A549 (cell line): ENCODE results near the gene CLIC4. TPM values are rescaled to one million over a fixed set of nuclear protein-coding genes. Genes with fewer than 3 reads are reported as not detected.

Experiments used
- ATAC-seq, 2 experiments: fragments of 200-7000 bp in 1 of 2; fragments of >200 bp in 1 of 2; cut with Nextera tagmentation in 1 of 2; cut with Tn5 transposase in 1 of 2; 3 replicates each; pipeline versions ENCODE4 v1.8.0 to v1.9.1; 2018 to 2020; ENCODE audit warnings: mild to moderate bottlenecking in 1 of 2, moderate library complexity in 1 of 2
- CTCF ChIA-PET: fragments of 300-600 bp; sonication (Branson Sonifier 250); formaldehyde crosslinking; extraction: SDS; loops from one replicate; lab custom pipeline; 2021; ENCODE audit warnings: antibody characterized with exemption, inconsistent platforms; lab: Yijun Ruan, JAX
- POLR2A ChIA-PET: fragments of 350-600 bp; formaldehyde crosslinking; extraction: SDS; loops from one replicate; lab custom pipeline; 2021; ENCODE audit warnings: antibody characterized with exemption, inconsistent platforms; lab: Yijun Ruan, JAX
- DNase-seq, 2 experiments: peaks; one replicate each; pipeline versions ENCODE4 v3.0.0 to v3.0.0-alpha.2; 2011 to 2016; ENCODE audit warnings: low read depth in 1 of 2, low spot score in 1 of 2
- FAIRE-seq: peaks from 2 replicates; lab custom pipeline; 2011; peaks lifted over from hg19 to GRCh38; lab: Jason Lieb, UNC
- H3K27ac ChIP-seq, 2 experiments: fragments of >200 bp; sonication (Bioruptor Twin); formaldehyde crosslinking; 3 replicates each; pipeline ENCODE4 v1.5.1; 2016 to 2017
- H3K4me1 ChIP-seq: fragments of >200 bp; sonication (Bioruptor Twin); formaldehyde crosslinking; 3 replicates; pipeline ENCODE4 v1.6.1; 2016
- H3K4me2 ChIP-seq: fragments of >200 bp; sonication (Bioruptor Twin); formaldehyde crosslinking; 3 replicates; pipeline ENCODE4 v1.6.1; 2016
- H3K4me3 ChIP-seq: fragments of >200 bp; sonication (Bioruptor Twin); formaldehyde crosslinking; 3 replicates; pipeline ENCODE4 v1.5.1; 2016
- H3K9me3 ChIP-seq: fragments of >200 bp; sonication (Bioruptor Twin); formaldehyde crosslinking; 3 replicates; pipeline ENCODE4 v1.6.1; 2016
- BHLHE40 ChIP-seq: IDR thresholded peaks from 2 replicates; pipeline ENCODE4 v1.6.1; 2012; ENCODE audit warnings: low read depth, low read length, inconsistent platforms
- CBX2 ChIP-seq: fragments of 200-600 bp; sonication (generic); IDR thresholded peaks from 2 replicates; pipeline ENCODE4 v1.6.1; 2016; ENCODE audit warnings: low read depth, mild to moderate bottlenecking, borderline replicate concordance
- CTCF ChIP-seq: fragments of >200 bp; sonication (Bioruptor Twin); formaldehyde crosslinking; IDR thresholded peaks from 3 replicates; pipeline ENCODE4 v1.5.1; 2016
- E2F6 ChIP-seq: IDR thresholded peaks from 2 replicates; pipeline ENCODE4 v1.6.1; 2012; ENCODE audit warnings: low read depth, borderline replicate concordance
- EHF ChIP-seq: fragments of 250-450 bp; sonication (Bioruptor Pico); IDR thresholded peaks from 2 replicates; pipeline ENCODE4 v1.5.0; 2020; ENCODE audit warnings: mild to moderate bottlenecking
- EHMT2 ChIP-seq: fragments of 200-600 bp; sonication (generic); IDR thresholded peaks from 2 replicates; pipeline ENCODE4 v1.6.1; 2016; ENCODE audit warnings: antibody characterized with exemption, low read depth, mild to moderate bottlenecking, moderate library complexity
- ESRRA ChIP-seq: fragments of 150-350 bp; IDR thresholded peaks from 2 replicates; pipeline ENCODE4 v1.6.1; 2014; ENCODE audit warnings: mild to moderate bottlenecking, low read length, borderline replicate concordance
- HEYL ChIP-seq: fragments of 250-450 bp; sonication (Bioruptor Pico); IDR thresholded peaks from 2 replicates; pipeline ENCODE4 v1.8.0; 2021; ENCODE audit warnings: mild to moderate bottlenecking, moderate library complexity
- HMGXB4 ChIP-seq: fragments of 250-450 bp; sonication (Bioruptor Pico); IDR thresholded peaks from 2 replicates; pipeline ENCODE4 v1.5.0; 2021; ENCODE audit warnings: mild to moderate bottlenecking, moderate library complexity, borderline replicate concordance
- HOXB5 ChIP-seq: fragments of 250-450 bp; sonication (Bioruptor Pico); IDR thresholded peaks from 2 replicates; pipeline ENCODE4 v1.5.0; 2020; ENCODE audit warnings: mild to moderate bottlenecking, moderate library complexity
- JUN ChIP-seq, 2 experiments: fragments of >200 bp; sonication (Bioruptor Twin); formaldehyde crosslinking; IDR thresholded peaks; 2 replicates in 1 of 2; 3 replicates in 1 of 2; pipeline ENCODE4 v1.6.1; 2016 to 2017
- JUNB ChIP-seq: fragments of >200 bp; sonication (Bioruptor Twin); formaldehyde crosslinking; IDR thresholded peaks from 2 replicates; pipeline ENCODE4 v1.6.1; 2016
- MAFK ChIP-seq: fragments of 450-650 bp; IDR thresholded peaks from 2 replicates; pipeline ENCODE4 v1.6.1; 2014; ENCODE audit not compliant: partially characterized antibody
- MAZ ChIP-seq: fragments of 150-350 bp; IDR thresholded peaks from 2 replicates; pipeline ENCODE4 v1.6.1; 2014; ENCODE audit warnings: antibody characterized with exemption, low read depth, low read length, borderline replicate concordance
- NFE2L2 ChIP-seq: fragments of 150-350 bp; conservative IDR thresholded peaks from 2 replicates; pipeline ENCODE4 v1.6.1; 2014; ENCODE audit warnings: low read length
- NPAS2 ChIP-seq: fragments of 250-450 bp; sonication (Bioruptor Pico); IDR thresholded peaks from 2 replicates; pipeline ENCODE4 v1.8.0; 2022; ENCODE audit warnings: mild to moderate bottlenecking, moderate library complexity, borderline replicate concordance
- POLR2A ChIP-seq: IDR thresholded peaks from 2 replicates; pipeline ENCODE4 v1.6.1; 2012; ENCODE audit warnings: mild to moderate bottlenecking, low read length
- RCOR1 ChIP-seq: fragments of 150-350 bp; IDR thresholded peaks from 2 replicates; pipeline ENCODE4 v1.6.1; 2014; ENCODE audit warnings: antibody characterized with exemption, low read length, low read depth
- REST ChIP-seq: fragments of 200-600 bp; sonication (generic); IDR thresholded peaks from 2 replicates; pipeline ENCODE4 v1.6.1; 2016; ENCODE audit warnings: antibody characterized with exemption, mild to moderate bottlenecking, moderate library complexity
- RNF2 ChIP-seq: fragments of 200-600 bp; sonication (generic); IDR thresholded peaks from 2 replicates; pipeline ENCODE4 v1.6.1; 2016; ENCODE audit warnings: low read depth, mild to moderate bottlenecking, antibody characterized with exemption, moderate library complexity, borderline replicate concordance
- TP53 ChIP-seq: fragments of 250-450 bp; sonication (Bioruptor Pico); IDR thresholded peaks from 2 replicates; pipeline ENCODE4 v1.5.0; 2021; ENCODE audit warnings: mild to moderate bottlenecking, moderate library complexity
- USF2 ChIP-seq: fragments of 450-650 bp; IDR thresholded peaks from 2 replicates; pipeline ENCODE4 v1.6.1; 2014; ENCODE audit warnings: antibody characterized with exemption
- ZFP36 ChIP-seq: fragments of 450-650 bp; IDR thresholded peaks from 2 replicates; pipeline ENCODE4 v1.6.1; 2014; ENCODE audit warnings: borderline replicate concordance; ENCODE audit not compliant: partially characterized antibody
- ZSCAN20 ChIP-seq: fragments of 250-450 bp; sonication (Bioruptor Pico); IDR thresholded peaks from 2 replicates; pipeline ENCODE4 v1.8.0; 2022; ENCODE audit warnings: mild to moderate bottlenecking, moderate library complexity
- WGBS: methylation state at CpG from one replicate; pipeline ENCODE4 v1.1.6; 2017; ENCODE audit errors: missing lambda C conversion rate; 5-methylcytosine and 5-hydroxymethylcytosine counted together
- polyA plus RNA-seq, 4 experiments: library from polyadenylated mRNA; depleted of rRNA in 3 of 4; stranded (reverse); fragments of >200 nt; fragmentation: RNase III in 1 of 4; extraction: RNeasy Plus Mini Kit Qiagen cat#74134 plus additional on column Dnase treatment in 1 of 4; gene quantifications; 2 replicates in 3 of 4; 3 replicates in 1 of 4; pipeline ENCODE4 v1.2.3, GENCODE V29; 2011 to 2017

CLIC4 gene
- polyA plus RNA-seq, 2 of the 4 experiments (the other 2 are of a cell fraction), result 52.1 to 97.4 TPM

- no peak overlapping the region for H3K4me2 ChIP-seq
- ATAC-seq, result no peak
- TF ChIP-seq NFE2L2 (no peak), USF2 (no peak), TP53 (CRISPR knock-in tag) (no peak), ZFP36 (no peak), ESRRA (no peak), HOXB5 (CRISPR knock-in tag) (no peak), JUN (IDR thresholded peaks at IDR 0.05) (no peak), RNF2 (no peak), ZSCAN20 (no peak), CBX2 (no peak), BHLHE40 (no peak), MAZ (no peak), HEYL (CRISPR knock-in tag) (no peak), EHMT2 (no peak), POLR2A (no peak), JUNB (no peak)
- CTCF ChIA-PET, result interaction anchor here (1.3 to 1.8 kb wide), 3 partner anchors 18 to 339 kb away, joined by 3 to 5 read pairs (median 4); no protein-coding TSS in a partner anchor
- H3K9me3 ChIP-seq, result no peaks in the 10 kb centered on the region
- H3K27ac ChIP-seq, result no peak overlapping the region
- H3K4me1 ChIP-seq, result peaks cover 11% of the 10 kb centered on the region; the same call in 2 of the 3 replicates
- no peak overlapping the region for H3K4me3 ChIP-seq
- 78% methylated on average over 3 of the region's 3 CpGs for WGBS
- POLR2A ChIA-PET, result no interaction called here
- DNase-seq, result no peak
- no peak for FAIRE-seq
Observed at GRCh38 chr1:24865587-24865986, 120.3 kb downstream of the CLIC4 start.

- H3K9me3 ChIP-seq, result no peaks in the 10 kb centered on the region
- POLR2A ChIA-PET, result no interaction called here
- no peak overlapping the region for H3K4me3 ChIP-seq
- peaks cover 11% of the 10 kb centered on the region; the same call in 2 of the 3 replicates for H3K4me1 ChIP-seq
- CTCF ChIA-PET, result interaction anchor here (1.5 to 1.8 kb wide), 3 partner anchors 19 to 338 kb away, joined by 4 to 5 read pairs (median 4); no protein-coding TSS in a partner anchor
- DNase-seq, result no peak
- WGBS, result 65% methylated on average over 17 of the region's 17 CpGs
- H3K27ac ChIP-seq, result no peak overlapping the region
- no peak for FAIRE-seq
- no peak for ATAC-seq
- no peak overlapping the region for H3K4me2 ChIP-seq
- TF ChIP-seq HMGXB4 (CRISPR knock-in tag) (no peak), CTCF (no peak), E2F6 (no peak), REST (no peak), MAFK (no peak), EHF (CRISPR knock-in tag) (no peak), ESRRA (no peak), JUNB (no peak), NPAS2 (no peak), RCOR1 (no peak), CBX2 (no peak)
Observed at GRCh38 chr1:24866211-24867083, 121.2 kb downstream of the CLIC4 start.
